K562 (cell line): ENCODE measurements around the gene MAN2A1. TPM values are rescaled to one million over a fixed set of nuclear protein-coding genes. Genes with fewer than 3 reads are reported as not detected.

ENCODE experiments used
- ATAC-seq: fragments of 200-7000 bp; cut with Tn5 transposase; 3 replicates; pipeline ENCODE4 v1.9.1; 2020; ENCODE audit warnings: moderate library complexity
- BruUV-seq: library from RNA; stranded (reverse); fragments of 400-500 nt; replicated peaks from 2 replicates; lab custom pipeline; 2021; lab: Mats Ljungman, UMichigan
- CTCF ChIA-PET: fragments of 300-600 bp; formaldehyde crosslinking; extraction: SDS; loops from one replicate; lab custom pipeline; 2021; ENCODE audit warnings: low intra/inter-chr PET ratio; lab: Yijun Ruan, JAX
- POLR2A ChIA-PET: fragments of 300-600, 350-650 bp; sonication (Branson Sonifier 250); formaldehyde crosslinking; extraction: SDS; loops from one replicate; lab custom pipeline; 2021; ENCODE audit warnings: antibody characterized with exemption, inconsistent platforms; lab: Yijun Ruan, JAX
- DNase-seq, 4 experiments: peaks; one replicate each; pipeline versions ENCODE4 v3.0.0 to v3.0.0-alpha.2; 2011 to 2018; ENCODE audit warnings: low spot score in 3 of 4, mixed read lengths in 3 of 4; ENCODE audit errors: extremely low read depth in 1 of 4
- FAIRE-seq: peaks from 2 replicates; lab custom pipeline; 2011; peaks lifted over from hg19 to GRCh38; lab: Jason Lieb, UNC
- H2AFZ ChIP-seq: 2 replicates; pipeline ENCODE4 v1.6.0; 2011; ENCODE audit warnings: low read depth, low read length, control low read depth, inconsistent platforms
- H3K27ac ChIP-seq: fragments of 200-600 bp; 3 replicates; pipeline ENCODE4 v1.8.0; 2011; ENCODE audit warnings: low read depth, mild to moderate bottlenecking, control low read depth, inconsistent platforms, low read length, moderate library complexity, mixed read lengths; ENCODE audit errors: extremely low read depth
- H3K27me3 ChIP-seq, 2 experiments: fragments of 300-600 bp in 1 of 2; 2 replicates in 1 of 2; 3 replicates in 1 of 2; pipeline versions ENCODE4 v1.6.0 to v1.8.0; 2011; ENCODE audit warnings: inconsistent platforms in 2 of 2, low read length in 2 of 2, mild to moderate bottlenecking in 1 of 2, mixed read lengths in 1 of 2, moderate library complexity in 1 of 2; ENCODE audit not compliant: control insufficient read depth in 2 of 2, insufficient read depth in 2 of 2
- H3K36me3 ChIP-seq: fragments of 300-600 bp; 3 replicates; pipeline ENCODE4 v1.8.0; 2011; ENCODE audit warnings: mild to moderate bottlenecking, low read length, inconsistent platforms; ENCODE audit not compliant: control insufficient read depth, insufficient read depth
- H3K4me1 ChIP-seq, 2 experiments: fragments of 200-600 bp in 1 of 2; replicated peaks in 1 of 2; 2 replicates in 1 of 2; 3 replicates in 1 of 2; pipeline versions ENCODE4 v1.5.1 to v1.8.0; 2011; ENCODE audit warnings: inconsistent platforms in 2 of 2, low read length in 2 of 2, mild to moderate bottlenecking in 1 of 2, mixed read lengths in 1 of 2, moderate library complexity in 1 of 2; ENCODE audit not compliant: control insufficient read depth in 2 of 2, insufficient read depth in 2 of 2
- H3K4me2 ChIP-seq: 2 replicates; pipeline ENCODE4 v1.6.1; 2011; ENCODE audit warnings: low read length, control low read depth, inconsistent platforms, mixed read lengths; ENCODE audit not compliant: insufficient read depth
- H3K4me3 ChIP-seq: fragments of 200-600 bp; sonication (generic), shearing (Covaris generic); 2 replicates; pipeline ENCODE4 v1.5.1; 2016; ENCODE audit warnings: control low read depth, inconsistent platforms
- H3K79me2 ChIP-seq: fragments of 200-600 bp; 3 replicates; pipeline ENCODE4 v1.8.0; 2011; ENCODE audit warnings: low read length, inconsistent platforms; ENCODE audit not compliant: control insufficient read depth, insufficient read depth
- H3K9ac ChIP-seq, 2 experiments: 2 replicates each; pipeline versions ENCODE4 v1.6.0 to v1.6.1; 2011; ENCODE audit warnings: low read depth in 2 of 2, low read length in 2 of 2, control low read depth in 1 of 2, inconsistent platforms in 1 of 2, mild to moderate bottlenecking in 1 of 2, mixed read lengths in 1 of 2; ENCODE audit not compliant: insufficient read depth in 1 of 2
- H3K9me1 ChIP-seq: one replicate; pipeline ENCODE4 v1.6.0; 2011; ENCODE audit warnings: inconsistent platforms, mild to moderate bottlenecking, low read length, moderate library complexity; ENCODE audit not compliant: control insufficient read depth, insufficient read depth
- H3K9me3 ChIP-seq: replicated peaks from 2 replicates; pipeline ENCODE4 v1.5.1; 2011; ENCODE audit warnings: low read depth, low read length, inconsistent platforms; ENCODE audit not compliant: control insufficient read depth, insufficient read depth
- H4K20me1 ChIP-seq: replicated peaks from 2 replicates; pipeline ENCODE4 v1.6.1; 2011; ENCODE audit warnings: low read length, inconsistent platforms, mixed read lengths; ENCODE audit not compliant: control insufficient read depth, insufficient read depth
- CBX2 ChIP-seq: fragments of 200-600 bp; sonication (generic); IDR thresholded peaks from one replicate; pipeline ENCODE4 v1.6.1; 2012; ENCODE audit warnings: mild to moderate bottlenecking, low read length, inconsistent platforms; ENCODE audit not compliant: insufficient read depth, poor library complexity, severe bottlenecking
- CREB1 ChIP-seq, 2 experiments: sonication (generic) in 1 of 2; formaldehyde crosslinking in 1 of 2; IDR thresholded peaks; 2 replicates each; pipeline versions ENCODE4 v1.6.1 to v1.8.0; 2012 to 2022; ENCODE audit warnings: inconsistent platforms in 1 of 2, mild to moderate bottlenecking in 1 of 2, missing genetic modification reagents in 1 of 2, moderate library complexity in 1 of 2
- CTBP1 ChIP-seq: fragments of 450-650 bp; IDR thresholded peaks from 2 replicates; pipeline ENCODE4 v1.6.1; 2016; ENCODE audit warnings: borderline replicate concordance
- FOSL1 ChIP-seq: fragments of 200-800 bp; sonication (Bioruptor generic); conservative IDR thresholded peaks from 2 replicates; pipeline ENCODE4 v1.6.1; 2016; ENCODE audit warnings: missing genetic modification characterization, missing compliant biosample characterization
- GATA2 ChIP-seq: sonication (generic); formaldehyde crosslinking; IDR thresholded peaks from 2 replicates; pipeline ENCODE4 v1.4.0; 2020; ENCODE audit warnings: mild to moderate bottlenecking, missing genetic modification reagents
- GTF2A2 ChIP-seq: IDR thresholded peaks from 2 replicates; pipeline ENCODE4 v1.6.1; 2016; ENCODE audit warnings: mild to moderate bottlenecking, missing genetic modification characterization, missing compliant biosample characterization
- GTF3C2 ChIP-seq: IDR thresholded peaks from 3 replicates; pipeline ENCODE4 v1.6.1; 2011; ENCODE audit warnings: borderline replicate concordance, mild to moderate bottlenecking, moderate library complexity; ENCODE audit not compliant: insufficient read length; ENCODE audit errors: extremely low read depth
- HES1 ChIP-seq: fragments of 450-650 bp; IDR thresholded peaks from 2 replicates; pipeline ENCODE4 v1.6.1; 2016; ENCODE audit warnings: low read depth, mild to moderate bottlenecking, moderate library complexity
- MTA1 ChIP-seq: fragments of 450-650 bp; IDR thresholded peaks from 2 replicates; pipeline ENCODE4 v1.6.1; 2017; ENCODE audit warnings: borderline replicate concordance
- NFIC ChIP-seq: fragments of 450-650 bp; IDR thresholded peaks from 2 replicates; pipeline ENCODE4 v1.6.1; 2017; ENCODE audit warnings: mild to moderate bottlenecking, inconsistent platforms
- PKNOX1 ChIP-seq: fragments of 450-650 bp; IDR thresholded peaks from 2 replicates; pipeline ENCODE4 v1.6.1; 2016
- SOX6 ChIP-seq: fragments of 450-650 bp; IDR thresholded peaks from 2 replicates; pipeline ENCODE4 v1.6.1; 2014; ENCODE audit warnings: mild to moderate bottlenecking
- SRF ChIP-seq, 2 experiments: fragments of 250-450, 450-650 bp in 1 of 2; sonication (Bioruptor Pico) in 1 of 2; sonication (generic) in 1 of 2; formaldehyde crosslinking; IDR thresholded peaks; 2 replicates each; pipeline versions ENCODE4 v1.5.0 to v1.5.1; 2020 to 2022; ENCODE audit warnings: mild to moderate bottlenecking in 1 of 2, missing genetic modification reagents in 1 of 2
- TCF3 ChIP-seq: sonication (generic); formaldehyde crosslinking; IDR thresholded peaks from 2 replicates; pipeline ENCODE4 v1.4.0; 2020; ENCODE audit warnings: mild to moderate bottlenecking, missing genetic modification reagents
- TCF7 ChIP-seq: sonication (generic); IDR thresholded peaks from 2 replicates; pipeline ENCODE4 v1.6.1; 2016; ENCODE audit warnings: antibody characterized with exemption, borderline replicate concordance
- TCFL5 ChIP-seq: fragments of 250-450 bp; sonication (Bioruptor Pico); conservative IDR thresholded peaks from 2 replicates; pipeline ENCODE4 v1.6.1; 2021; ENCODE audit warnings: mild to moderate bottlenecking, moderate library complexity, matching md5 sums
- TEAD4 ChIP-seq, 2 experiments: sonication (generic) in 1 of 2; formaldehyde crosslinking in 1 of 2; IDR thresholded peaks; 2 replicates each; pipeline versions ENCODE4 v1.6.1 to v1.8.0; 2012 to 2022; ENCODE audit warnings: borderline replicate concordance in 1 of 2, inconsistent platforms in 1 of 2, low read length in 1 of 2, mild to moderate bottlenecking in 1 of 2, missing genetic modification reagents in 1 of 2
- XRCC5 ChIP-seq: fragments of 200-400 bp; formaldehyde crosslinking; IDR thresholded peaks from 2 replicates; pipeline ENCODE4 v1.6.1; 2017; ENCODE audit warnings: low read depth, mild to moderate bottlenecking, low read length
- ZNF165 ChIP-seq: fragments of 250-450 bp; sonication (Bioruptor Pico); IDR thresholded peaks from 2 replicates; pipeline ENCODE4 v1.4.0; 2020; ENCODE audit warnings: borderline replicate concordance
- in situ Hi-C: fragments of 300-500 bp; cut with MboI; formaldehyde crosslinking; loops from 4 replicates; pipeline ENCODE4 v1.15.0; 2018; ENCODE audit warnings: inconsistent platforms, mixed read lengths
- intact Hi-C: fragments of 100-400 bp; cut with micrococcal nuclease; formaldehyde crosslinking; loops from 2 replicates; pipeline ENCODE4 v1.14.2; 2022
- polyA plus RNA-seq, 8 experiments: library from polyadenylated mRNA; depleted of rRNA in 4 of 8; stranded (reverse) in 5 of 8; unstranded in 3 of 8; fragments of >200 nt; fragmentation: Nextera tagmentation in 2 of 8; fragmentation: Illumina TruSeq in 1 of 8; extraction: Ambion mirVana in 2 of 8; extraction: Trizol in 1 of 8; gene quantifications; 2 replicates each; pipeline versions ENCODE4 v1.2.1 to v1.2.3, GENCODE V29; 2011 to 2014; ENCODE audit warnings: inconsistent platforms in 1 of 8, missing spikeins in 1 of 8
- total RNA-seq, 7 experiments: library from RNA; depleted of rRNA in 6 of 7; stranded (reverse); fragments of >200 nt in 6 of 7; fragmentation: Illumina TruSeq in 2 of 7; extraction: Trizol in 2 of 7; gene quantifications; 2 replicates each; pipeline versions ENCODE4 v1.2.1 to v1.2.3, GENCODE V29; 2011 to 2021; ENCODE audit warnings: low replicate concordance in 1 of 7

Gene MAN2A1
- total and polyA plus RNA-seq, 9 of the 15 experiments (the other 6 are each of a cell fraction or from before 2014, with no cell fraction given) = 5.2 to 32.0 (median 19.8) TPM

GRCh38 chr5:109711673-109712072, 21.9 kb downstream of the MAN2A1 start:
- no peaks in the 10 kb centered on the region; a peak in 1 of 5 replicates for H3K27me3 ChIP-seq
- H3K9me1 ChIP-seq = peaks cover 4% of the 10 kb centered on the region
- BruUV-seq = no TSS peak
- H2AFZ ChIP-seq = no peak overlapping the region
- no peak overlapping the region for H3K9ac ChIP-seq
- peaks cover 7% of the 10 kb centered on the region; the same call in 1 of the 3 replicates for H3K36me3 ChIP-seq
- peak; percentile 26 for FAIRE-seq
- intact Hi-C loops = no loop called here
- peak overlapping the region; percentile 18; the same call in 1 of the 2 replicates for H3K4me2 ChIP-seq
- ChIA-PET POLR2A (interaction anchor here (0.8 to 1.5 kb wide), 3 partner anchors 10 to 20 kb away, joined by 4 read pairs; no protein-coding TSS in a partner anchor), CTCF (no interaction called here)
- peak; percentile 48 for ATAC-seq
- H4K20me1 ChIP-seq = peaks cover 8% of the 10 kb centered on the region; the same call in 1 of the 2 replicates
- no peak overlapping the region for H3K4me3 ChIP-seq
- peaks cover 71% of the 10 kb centered on the region for H3K79me2 ChIP-seq
- in situ Hi-C loops = no loop called here
- DNase-seq = peak in 2 of 4 experiments; percentile 16 to 17
- H3K9me3 ChIP-seq = no peaks in the 10 kb centered on the region
- no peak overlapping the region for H3K27ac ChIP-seq
- H3K4me1 ChIP-seq = peaks cover 19 to 32% of the 10 kb centered on the region in 2 experiments
- TF ChIP-seq FOSL1 (tag) (no peak), ZNF165 (CRISPR knock-in tag) (no peak), SRF (CRISPR knock-in tag; IDR thresholded peaks at IDR 0.05) (0 out of 4 replicates have a peak, but pooled peaks of 1 of the 2 experiments have one; percentile 18), CREB1 (IDR thresholded peaks at IDR 0.05) (no peak), CREB1 (CRISPR knock-in tag; IDR thresholded peaks at IDR 0.05) (no peak), TCF7 (no peak), HES1 (no peak), CBX2 (no peak), NFIC (no peak), GTF3C2 (no peak), XRCC5 (no peak), GTF2A2 (tag) (no peak), GATA2 (CRISPR knock-in tag) (peak; percentile 12; the same call in 1 of the 2 replicates), TCF3 (CRISPR knock-in tag) (peak; percentile 28), CTBP1 (peak; percentile 39; the same call in 1 of the 2 replicates), MTA1 (peak; percentile 37; the same call in 1 of the 2 replicates), TCFL5 (CRISPR knock-in tag) (no peak), TEAD4 (IDR thresholded peaks at IDR 0.05; ENCODE audit: low read length) (peak; percentile 42; the same call in 1 of the 2 replicates), TEAD4 (CRISPR knock-in tag; IDR thresholded peaks at IDR 0.05; ENCODE audit: borderline replicate concordance) (no peak), SOX6 (peak; percentile 80), PKNOX1 (0 out of 2 replicates have a peak, but pooled peaks have one; percentile 11)
